Measurements from ENCODE around the gene CACNB2.
"Not testable (repeated sequence)": the region's sequence is repeated elsewhere in the genome, so short reads cannot be mapped to it uniquely, and the experiment has no call there.

Gene CACNB2

GRCh38 chr10:18159557-18159956, 19.3 kb downstream of the CACNB2 start:
- H3K27ac ChIP-seq (ENCODE audit: low read depth, low read length): no peak overlapping the region
- H3K4me1 ChIP-seq (ENCODE audit: control insufficient read depth in 5 of 5, insufficient read depth in 5 of 5, low read length in 5 of 5): peaks cover 0 to 11% (median 5%) of the 10 kb centered on the region in 5 donors
- H3K9ac ChIP-seq (ENCODE audit: low read length in 5 of 5): no peak overlapping the region
- no peak overlapping the region for H3K4me3 ChIP-seq (ENCODE audit: low read depth in 1 of 5, low read length in 5 of 5)
- no peaks in the 10 kb centered on the region for H3K27me3 ChIP-seq (ENCODE audit: control insufficient read depth in 5 of 5, insufficient read depth in 4 of 5, low read length in 5 of 5)
- peaks cover 0 to 3% (median 0%) of the 10 kb centered on the region in 5 donors for H3K9me3 ChIP-seq (ENCODE audit: control insufficient read depth in 5 of 5, low read length in 5 of 5)
- no peaks in the 10 kb centered on the region for H3K36me3 ChIP-seq (ENCODE audit: control insufficient read depth in 5 of 5, insufficient read depth in 5 of 5, low read length in 5 of 5)

- Histone ChIP-seq H3K27ac (ENCODE audit: low read depth, low read length) (no peak overlapping the region), H3K4me1 (ENCODE audit: control insufficient read depth in 5 of 5, insufficient read depth in 5 of 5, low read length in 5 of 5) (peaks cover 0 to 12% (median 7%) of the 10 kb centered on the region in 5 donors), H3K36me3 (ENCODE audit: control insufficient read depth in 5 of 5, insufficient read depth in 5 of 5, low read length in 5 of 5) (no peaks in the 10 kb centered on the region)
Observed at GRCh38 chr10:18162021-18162627, 21.9 kb downstream of the CACNB2 start.

GRCh38 chr10:18164093-18164492, 23.9 kb downstream of the CACNB2 start:
- Histone ChIP-seq H3K27ac (ENCODE audit: low read depth, low read length) (no peak overlapping the region), H3K4me3 (ENCODE audit: low read depth in 1 of 5, low read length in 5 of 5) (no peak overlapping the region), H3K9ac (ENCODE audit: low read length in 5 of 5) (no peak overlapping the region), H3K9me3 (ENCODE audit: control insufficient read depth in 5 of 5, low read length in 5 of 5) (no peaks in the 10 kb centered on the region), H3K36me3 (ENCODE audit: control insufficient read depth in 5 of 5, insufficient read depth in 5 of 5, low read length in 5 of 5) (no peaks in the 10 kb centered on the region), H3K4me1 (ENCODE audit: control insufficient read depth in 5 of 5, insufficient read depth in 5 of 5, low read length in 5 of 5) (peaks cover 0 to 5% (median under 1%) of the 10 kb centered on the region in 5 donors), H3K27me3 (ENCODE audit: control insufficient read depth in 5 of 5, insufficient read depth in 4 of 5, low read length in 5 of 5) (peaks cover 0 to 3% (median 0%) of the 10 kb centered on the region in 5 donors)

More at GRCh38 chr10:18162021-18162627, 21.9 kb downstream of the CACNB2 start:
- Histone ChIP-seq H3K9me3 (ENCODE audit: control insufficient read depth in 5 of 5, low read length in 5 of 5) (no peaks in the 10 kb centered on the region), H3K9ac (ENCODE audit: low read length in 5 of 5) (no peak overlapping the region), H3K27me3 (ENCODE audit: control insufficient read depth in 5 of 5, insufficient read depth in 4 of 5, low read length in 5 of 5) (peaks cover 0 to 2% (median 0%) of the 10 kb centered on the region in 5 donors), H3K4me3 (ENCODE audit: low read depth in 1 of 5, low read length in 5 of 5) (no peak overlapping the region)

DNA sequence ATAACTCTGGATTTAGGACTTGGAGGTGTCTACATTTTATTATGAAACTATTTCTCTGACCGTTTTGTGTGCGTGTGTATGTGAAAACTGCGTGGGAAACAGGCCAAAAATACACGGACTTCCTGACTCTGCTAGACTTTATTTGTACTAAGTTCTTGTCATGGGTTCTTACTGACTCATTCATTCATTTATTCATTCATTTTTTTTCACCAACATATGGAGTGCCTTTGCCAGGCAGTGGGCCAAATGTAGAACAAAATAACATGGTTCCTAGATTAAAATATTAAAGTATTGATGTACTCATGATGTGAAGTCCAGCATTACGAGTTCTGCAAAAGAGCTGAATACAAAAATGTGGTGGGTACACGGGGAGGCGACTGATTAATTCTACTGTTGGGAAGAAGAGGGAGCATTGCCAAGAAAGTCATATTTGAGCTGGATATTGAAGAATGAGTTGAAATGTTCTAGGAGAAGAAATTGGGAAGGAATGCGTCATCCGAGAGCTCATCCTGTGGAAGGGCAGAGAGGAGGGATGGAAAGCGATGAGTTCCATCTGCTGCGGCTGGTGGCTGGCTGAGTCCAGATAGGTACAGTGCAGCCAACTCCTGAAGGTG, 24.6 kb downstream of the CACNB2 start:
- no peak overlapping the region for H3K9ac ChIP-seq (ENCODE audit: low read length in 5 of 5)
- H3K27me3 ChIP-seq (ENCODE audit: control insufficient read depth in 5 of 5, insufficient read depth in 4 of 5, low read length in 5 of 5): peaks cover 0 to 3% (median 0%) of the 10 kb centered on the region in 5 donors
- peaks cover 0 to 4% (median 0%) of the 10 kb centered on the region in 5 donors for H3K4me1 ChIP-seq (ENCODE audit: control insufficient read depth in 5 of 5, insufficient read depth in 5 of 5, low read length in 5 of 5)
- H3K27ac ChIP-seq (ENCODE audit: low read depth, low read length): no peak overlapping the region
- no peaks in the 10 kb centered on the region for H3K9me3 ChIP-seq (ENCODE audit: control insufficient read depth in 5 of 5, low read length in 5 of 5)
- H3K4me3 ChIP-seq (ENCODE audit: low read depth in 1 of 5, low read length in 5 of 5): no peak overlapping the region
- no peaks in the 10 kb centered on the region for H3K36me3 ChIP-seq (ENCODE audit: control insufficient read depth in 5 of 5, insufficient read depth in 5 of 5, low read length in 5 of 5)

- Histone ChIP-seq H3K4me3 (ENCODE audit: low read depth in 1 of 5, low read length in 5 of 5) (no peak overlapping the region), H3K27me3 (ENCODE audit: control insufficient read depth in 5 of 5, insufficient read depth in 4 of 5, low read length in 5 of 5) (no peaks in the 10 kb centered on the region), H3K4me1 (ENCODE audit: control insufficient read depth in 5 of 5, insufficient read depth in 5 of 5, low read length in 5 of 5) (peaks cover 2 to 23% (median 20%) of the 10 kb centered on the region in 5 donors), H3K27ac (ENCODE audit: low read depth, low read length) (no peak overlapping the region), H3K9me3 (ENCODE audit: control insufficient read depth in 5 of 5, low read length in 5 of 5) (no peaks in the 10 kb centered on the region), H3K36me3 (ENCODE audit: control insufficient read depth in 5 of 5, insufficient read depth in 5 of 5, low read length in 5 of 5) (no peaks in the 10 kb centered on the region), H3K9ac (ENCODE audit: low read length in 5 of 5) (no peak overlapping the region)
Observed at GRCh38 chr10:18178854-18179483, 38.7 kb downstream of the CACNB2 start.

- no peaks in the 10 kb centered on the region for H3K36me3 ChIP-seq (ENCODE audit: control insufficient read depth in 5 of 5, insufficient read depth in 5 of 5, low read length in 5 of 5)
- H3K9ac ChIP-seq (ENCODE audit: low read length in 5 of 5): no peak overlapping the region
- H3K27me3 ChIP-seq (ENCODE audit: control insufficient read depth in 5 of 5, insufficient read depth in 4 of 5, low read length in 5 of 5): no peaks in the 10 kb centered on the region
- no peaks in the 10 kb centered on the region for H3K9me3 ChIP-seq (ENCODE audit: control insufficient read depth in 5 of 5, low read length in 5 of 5)
- peaks cover 2 to 23% (median 20%) of the 10 kb centered on the region in 5 donors for H3K4me1 ChIP-seq (ENCODE audit: control insufficient read depth in 5 of 5, insufficient read depth in 5 of 5, low read length in 5 of 5)
- peak overlapping the region; percentile 24 to 42 (median 34) for H3K4me3 ChIP-seq (ENCODE audit: low read depth in 1 of 5, low read length in 5 of 5)
- H3K27ac ChIP-seq (ENCODE audit: low read depth, low read length): no peak overlapping the region
Observed at GRCh38 chr10:18179891-18180290, 39.7 kb downstream of the CACNB2 start.

DNA sequence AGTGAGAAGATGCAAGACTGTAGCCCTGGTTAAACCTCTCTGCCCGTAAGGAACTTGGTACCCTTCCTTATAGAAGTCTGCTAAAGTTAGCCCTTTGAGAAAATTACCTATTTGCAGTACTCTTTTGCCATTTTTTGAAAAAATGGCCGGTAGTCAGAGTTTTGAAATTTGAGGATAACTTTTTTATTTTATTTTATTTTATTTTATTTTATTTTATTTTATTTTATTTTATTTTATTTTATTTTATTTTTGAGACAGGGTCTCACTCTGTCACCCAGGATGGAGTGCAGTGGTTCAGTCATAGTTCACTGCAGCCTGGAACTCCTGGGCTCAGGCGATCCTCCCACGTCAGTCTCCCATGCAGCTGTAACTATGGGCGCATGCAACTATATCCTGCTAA, 41.2 kb downstream of the CACNB2 start:
- H3K27me3 ChIP-seq (ENCODE audit: control insufficient read depth in 5 of 5, insufficient read depth in 4 of 5, low read length in 5 of 5); H3K4me3 ChIP-seq (ENCODE audit: low read depth in 1 of 5, low read length in 5 of 5); H3K9ac ChIP-seq (ENCODE audit: low read length in 5 of 5); H3K9me3 ChIP-seq (ENCODE audit: control insufficient read depth in 5 of 5, low read length in 5 of 5); H3K27ac ChIP-seq (ENCODE audit: low read depth, low read length); H3K36me3 ChIP-seq (ENCODE audit: control insufficient read depth in 5 of 5, insufficient read depth in 5 of 5, low read length in 5 of 5): not testable (repeated sequence)
- H3K4me1 ChIP-seq (ENCODE audit: control insufficient read depth in 5 of 5, insufficient read depth in 5 of 5, low read length in 5 of 5): peaks cover 2 to 23% (median 20%) of the 10 kb centered on the region in 5 donors

DNA sequence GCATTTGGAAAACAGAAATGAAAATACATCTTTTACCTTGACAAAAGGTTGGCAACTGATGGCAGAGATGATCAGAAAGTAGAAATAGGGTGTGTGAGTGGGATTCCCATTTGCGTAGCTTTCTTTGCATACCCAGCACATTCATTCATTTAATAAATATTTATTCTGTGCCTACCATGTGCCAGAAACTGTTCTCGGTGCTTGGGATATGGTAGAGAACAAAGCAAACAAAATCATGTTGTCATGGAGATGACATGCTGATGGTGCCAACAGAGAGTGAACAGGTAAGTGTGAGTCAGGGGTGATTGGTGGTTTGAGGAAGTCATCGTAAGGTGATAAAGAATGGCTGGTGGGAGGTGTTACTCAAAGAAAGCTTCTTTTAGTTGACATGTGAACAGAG, 45.4 kb downstream of the CACNB2 start:
- no peak overlapping the region for H3K9ac ChIP-seq (ENCODE audit: low read length in 5 of 5)
- peaks cover 0 to under 1% (median 0%) of the 10 kb centered on the region in 5 donors for H3K4me1 ChIP-seq (ENCODE audit: control insufficient read depth in 5 of 5, insufficient read depth in 5 of 5, low read length in 5 of 5)
- H3K4me3 ChIP-seq (ENCODE audit: low read depth in 1 of 5, low read length in 5 of 5): no peak overlapping the region
- H3K9me3 ChIP-seq (ENCODE audit: control insufficient read depth in 5 of 5, low read length in 5 of 5): no peaks in the 10 kb centered on the region
- H3K27me3 ChIP-seq (ENCODE audit: control insufficient read depth in 5 of 5, insufficient read depth in 4 of 5, low read length in 5 of 5): no peaks in the 10 kb centered on the region
- no peak overlapping the region for H3K27ac ChIP-seq (ENCODE audit: low read depth, low read length)
- no peaks in the 10 kb centered on the region for H3K36me3 ChIP-seq (ENCODE audit: control insufficient read depth in 5 of 5, insufficient read depth in 5 of 5, low read length in 5 of 5)

- H3K27ac ChIP-seq (ENCODE audit: low read depth, low read length): no peak overlapping the region
- H3K9me3 ChIP-seq (ENCODE audit: control insufficient read depth in 5 of 5, low read length in 5 of 5): no peaks in the 10 kb centered on the region
- no peaks in the 10 kb centered on the region for H3K4me1 ChIP-seq (ENCODE audit: control insufficient read depth in 5 of 5, insufficient read depth in 5 of 5, low read length in 5 of 5)
- no peaks in the 10 kb centered on the region for H3K27me3 ChIP-seq (ENCODE audit: control insufficient read depth in 5 of 5, insufficient read depth in 4 of 5, low read length in 5 of 5)
- no peaks in the 10 kb centered on the region for H3K36me3 ChIP-seq (ENCODE audit: control insufficient read depth in 5 of 5, insufficient read depth in 5 of 5, low read length in 5 of 5)
- no peak overlapping the region for H3K4me3 ChIP-seq (ENCODE audit: low read depth in 1 of 5, low read length in 5 of 5)
- H3K9ac ChIP-seq (ENCODE audit: low read length in 5 of 5): no peak overlapping the region
Observed at GRCh38 chr10:18190840-18191239, 50.6 kb downstream of the CACNB2 start.

- H3K4me3 ChIP-seq (ENCODE audit: low read depth in 1 of 5, low read length in 5 of 5): no peak overlapping the region
- H3K36me3 ChIP-seq (ENCODE audit: control insufficient read depth in 5 of 5, insufficient read depth in 5 of 5, low read length in 5 of 5): no peaks in the 10 kb centered on the region
- H3K9ac ChIP-seq (ENCODE audit: low read length in 5 of 5): no peak overlapping the region
- no peaks in the 10 kb centered on the region for H3K4me1 ChIP-seq (ENCODE audit: control insufficient read depth in 5 of 5, insufficient read depth in 5 of 5, low read length in 5 of 5)
- no peak overlapping the region for H3K27ac ChIP-seq (ENCODE audit: low read depth, low read length)
- no peaks in the 10 kb centered on the region for H3K27me3 ChIP-seq (ENCODE audit: control insufficient read depth in 5 of 5, insufficient read depth in 4 of 5, low read length in 5 of 5)
- no peaks in the 10 kb centered on the region for H3K9me3 ChIP-seq (ENCODE audit: control insufficient read depth in 5 of 5, low read length in 5 of 5)
Observed at GRCh38 chr10:18194634-18195033, 54.4 kb downstream of the CACNB2 start.
